ENCODE measurements around the gene MAN1A2. TPM values are rescaled to one million over a fixed set of nuclear protein-coding genes. Genes with fewer than 3 reads are reported as not detected.
"Not testable (repeated sequence)": the region's sequence is repeated elsewhere in the genome, so short reads cannot be mapped to it uniquely, and the experiment has no call there.

Gene MAN1A2
- polyA plus RNA-seq, 3 donors from 2014 or later: 21.9 to 29.2 (median 22.7) TPM

GRCh38 chr1:117546467-117546866, 179.2 kb downstream of the MAN1A2 start:
- H3K9me3 Mint-ChIP-seq: no peaks in the 10 kb centered on the region
- no peak overlapping the region for H3K27ac Mint-ChIP-seq
- no peaks in the 10 kb centered on the region for H3K36me3 Mint-ChIP-seq
- DNase-seq: no peak
- H3K27me3 Mint-ChIP-seq (ENCODE audit: low read depth in 3 of 3): peaks cover under 1 to 3% (median 1%) of the 10 kb centered on the region in 3 donors
- no peaks in the 10 kb centered on the region for H3K4me1 Mint-ChIP-seq
- H3K4me3 Mint-ChIP-seq: no peak overlapping the region

DNA sequence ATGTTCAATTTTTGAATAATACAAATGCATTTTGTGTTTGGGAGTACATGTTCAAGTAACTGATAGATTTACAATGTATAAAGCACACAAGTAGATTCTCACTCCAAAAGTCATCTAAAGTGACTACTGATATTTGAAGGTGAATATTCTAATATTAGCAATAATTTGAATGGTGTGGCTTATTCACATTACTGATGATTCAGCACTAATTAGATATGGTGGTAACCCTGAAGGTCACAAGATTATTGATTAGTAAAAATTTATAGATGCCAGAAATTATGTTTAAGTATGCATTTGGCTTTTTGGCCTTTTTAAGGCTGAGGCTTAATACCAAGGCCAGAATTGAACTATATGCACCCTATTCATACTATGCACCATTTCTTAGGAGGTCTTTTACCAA, 186.2 kb downstream of the MAN1A2 start:
- Mint-ChIP-seq H3K4me1 (peaks cover 7 to 10% of the 10 kb centered on the region in 2 donors), H3K27me3 (ENCODE audit: low read depth in 3 of 3) (peaks cover 0 to 3% (median 2%) of the 10 kb centered on the region in 3 donors), H3K27ac (no peak overlapping the region), H3K9me3 (no peaks in the 10 kb centered on the region), H3K4me3 (no peak overlapping the region), H3K36me3 (no peaks in the 10 kb centered on the region)
- DNase-seq: no peak

- peaks cover 16 to 21% of the 10 kb centered on the region in 2 donors for H3K4me1 Mint-ChIP-seq
- no peak overlapping the region for H3K4me3 Mint-ChIP-seq
- peaks cover 0 to 3% (median 2%) of the 10 kb centered on the region in 3 donors for H3K27me3 Mint-ChIP-seq (ENCODE audit: low read depth in 3 of 3)
- H3K36me3 Mint-ChIP-seq: no peaks in the 10 kb centered on the region
- DNase-seq: no peak
- peaks cover 0 to 2% (median 0%) of the 10 kb centered on the region in 6 donors for H3K9me3 Mint-ChIP-seq
- H3K27ac Mint-ChIP-seq: no peak overlapping the region
These were observed 188.6 kb downstream of the MAN1A2 start for GRCh38 chr1:117555806-117556205.

DNA sequence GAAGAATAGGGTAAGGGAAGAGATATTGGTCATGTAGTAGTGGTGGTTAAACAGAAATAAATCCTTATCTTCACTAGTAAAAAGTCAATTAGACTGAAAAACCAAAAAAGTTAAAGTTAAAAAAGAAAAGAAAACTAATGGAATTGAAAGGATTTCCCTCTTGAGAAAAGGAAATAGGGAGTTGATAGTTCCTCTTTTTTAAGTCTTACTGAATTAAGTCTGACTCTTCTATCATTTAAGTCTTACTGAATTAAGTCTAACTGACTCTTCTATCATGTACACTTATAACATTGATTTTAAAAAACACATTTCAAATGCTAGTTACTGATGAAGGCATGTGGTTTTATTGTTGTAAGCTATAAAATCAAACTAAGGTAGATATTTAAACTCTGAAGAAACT, 189.1 kb downstream of the MAN1A2 start:
- Mint-ChIP-seq H3K4me1 (peaks cover 16 to 21% of the 10 kb centered on the region in 2 donors), H3K9me3 (peaks cover 0 to 2% (median 0%) of the 10 kb centered on the region in 6 donors), H3K36me3 (no peaks in the 10 kb centered on the region), H3K4me3 (no peak overlapping the region), H3K27me3 (ENCODE audit: low read depth in 3 of 3) (peaks cover 0 to 3% (median 2%) of the 10 kb centered on the region in 3 donors), H3K27ac (no peak overlapping the region)
- no peak for DNase-seq

GRCh38 chr1:117556976-117557375, 189.7 kb downstream of the MAN1A2 start:
- peaks cover 16 to 21% of the 10 kb centered on the region in 2 donors for H3K4me1 Mint-ChIP-seq
- peak overlapping the region in 1 of 6 donors; percentile 85 for H3K27ac Mint-ChIP-seq
- H3K4me3 Mint-ChIP-seq: no peak overlapping the region
- peaks cover 0 to 2% (median 0%) of the 10 kb centered on the region in 6 donors for H3K9me3 Mint-ChIP-seq
- no peak for DNase-seq
- no peaks in the 10 kb centered on the region for H3K36me3 Mint-ChIP-seq
- H3K27me3 Mint-ChIP-seq (ENCODE audit: low read depth in 3 of 3): peaks cover 0 to 3% (median 2%) of the 10 kb centered on the region in 3 donors

DNA sequence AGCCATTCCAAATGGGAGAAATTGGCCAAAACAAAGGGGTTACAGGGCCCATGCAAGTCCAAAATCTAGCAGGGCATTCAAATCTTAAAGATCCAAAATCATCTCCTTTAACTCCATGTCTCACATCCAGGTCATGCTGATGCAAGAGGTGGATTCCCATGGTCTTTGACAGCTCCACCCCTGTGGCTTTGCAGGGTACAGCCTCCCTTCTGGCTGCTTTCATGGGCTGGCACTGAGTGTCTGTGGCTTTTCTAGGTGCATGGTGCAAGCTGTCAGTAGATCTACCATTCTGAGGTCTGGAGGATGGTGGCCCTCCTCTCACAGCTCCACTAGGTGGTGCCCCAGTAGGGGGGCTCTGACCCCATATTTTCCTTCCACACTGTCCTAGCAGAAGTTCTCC, 191.2 kb downstream of the MAN1A2 start:
- peak overlapping the region in 2 of 6 donors; percentile 29 to 63 for H3K27ac Mint-ChIP-seq
- H3K36me3 Mint-ChIP-seq; H3K4me3 Mint-ChIP-seq; H3K9me3 Mint-ChIP-seq; H3K27me3 Mint-ChIP-seq (ENCODE audit: low read depth in 3 of 3): not testable (repeated sequence)
- peak; percentile 48 to 58 (median 49) for DNase-seq
- H3K4me1 Mint-ChIP-seq: peaks cover 16 to 21% of the 10 kb centered on the region in 2 donors

- Mint-ChIP-seq H3K4me3 (no peak overlapping the region), H3K9me3 (peaks cover 0 to 2% (median 0%) of the 10 kb centered on the region in 6 donors), H3K36me3 (no peaks in the 10 kb centered on the region), H3K27me3 (ENCODE audit: low read depth in 3 of 3) (peaks cover 2 to 3% (median 2%) of the 10 kb centered on the region in 3 donors), H3K4me1 (peaks cover 16 to 21% of the 10 kb centered on the region in 2 donors), H3K27ac (peak overlapping the region in 2 of 6 donors; percentile 11 to 17)
- DNase-seq: no peak
These were observed 191.9 kb downstream of the MAN1A2 start for GRCh38 chr1:117559139-117559538.

- H3K27me3 Mint-ChIP-seq (ENCODE audit: low read depth in 3 of 3): peaks cover under 1 to 3% (median 1%) of the 10 kb centered on the region in 3 donors
- DNase-seq: no peak
- H3K4me1 Mint-ChIP-seq: peaks cover 16 to 21% of the 10 kb centered on the region in 2 donors
- H3K27ac Mint-ChIP-seq: no peak overlapping the region
- H3K36me3 Mint-ChIP-seq: no peaks in the 10 kb centered on the region
- no peak overlapping the region for H3K4me3 Mint-ChIP-seq
- H3K9me3 Mint-ChIP-seq: peaks cover 0 to 2% (median 0%) of the 10 kb centered on the region in 6 donors
These were observed 192.7 kb downstream of the MAN1A2 start for GRCh38 chr1:117559985-117560384.

DNA sequence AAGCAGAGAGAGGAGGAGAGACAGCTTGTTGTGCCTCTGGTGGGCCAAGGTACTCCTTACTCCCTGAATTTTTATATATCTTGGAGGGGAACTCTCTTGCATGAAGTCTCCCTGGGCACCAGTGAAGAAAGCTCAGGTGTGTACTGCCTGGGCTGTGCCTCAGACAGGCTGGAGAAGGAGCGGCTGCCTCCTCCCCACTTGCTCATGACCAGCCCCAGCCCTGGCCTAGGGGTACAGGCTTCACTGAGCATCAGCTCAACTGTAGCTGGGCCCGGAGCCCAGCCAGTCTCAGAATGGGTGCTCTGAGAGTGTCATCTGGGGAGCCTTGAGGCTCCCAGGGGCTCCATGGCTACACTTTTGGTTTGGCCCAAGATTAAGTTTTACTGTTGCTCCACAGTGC, 193.8 kb downstream of the MAN1A2 start:
- Mint-ChIP-seq H3K27me3 (ENCODE audit: low read depth in 3 of 3) (peaks cover 0 to 3% (median 1%) of the 10 kb centered on the region in 3 donors), H3K36me3 (no peaks in the 10 kb centered on the region), H3K27ac (peak overlapping the region in 1 of 6 donors; percentile 49), H3K9me3 (peaks cover 0 to 2% (median 0%) of the 10 kb centered on the region in 6 donors), H3K4me3 (no peak overlapping the region), H3K4me1 (peaks cover 16 to 21% of the 10 kb centered on the region in 2 donors)
- no peak for DNase-seq

DNA sequence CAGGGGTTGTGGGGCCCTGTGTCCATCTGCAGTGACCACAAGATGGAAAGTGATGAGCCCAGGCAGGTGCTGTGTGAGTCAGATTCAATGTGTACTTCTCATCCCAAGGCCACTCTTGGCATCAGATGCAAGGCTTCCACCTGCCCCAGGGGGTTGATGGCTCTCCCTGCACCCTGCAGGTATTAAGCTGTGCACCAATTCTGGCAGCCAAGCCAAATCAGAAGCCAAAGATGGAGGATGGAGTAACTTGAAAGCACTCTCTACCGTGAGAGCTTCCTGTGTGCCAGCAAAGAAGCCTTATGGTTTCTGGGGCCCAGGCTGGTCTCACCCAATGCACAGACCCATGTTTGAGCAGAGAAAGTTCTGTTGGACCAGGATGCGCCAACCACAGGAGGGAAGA, 194.3 kb downstream of the MAN1A2 start:
- DNase-seq: no peak
- peaks cover 16 to 21% of the 10 kb centered on the region in 2 donors for H3K4me1 Mint-ChIP-seq
- peaks cover 0 to 2% (median 0%) of the 10 kb centered on the region in 6 donors for H3K9me3 Mint-ChIP-seq
- no peaks in the 10 kb centered on the region for H3K36me3 Mint-ChIP-seq
- H3K27me3 Mint-ChIP-seq (ENCODE audit: low read depth in 3 of 3): peaks cover 0 to 3% (median 1%) of the 10 kb centered on the region in 3 donors
- no peak overlapping the region for H3K4me3 Mint-ChIP-seq
- H3K27ac Mint-ChIP-seq: peak overlapping the region in 1 of 6 donors; percentile 49

DNA sequence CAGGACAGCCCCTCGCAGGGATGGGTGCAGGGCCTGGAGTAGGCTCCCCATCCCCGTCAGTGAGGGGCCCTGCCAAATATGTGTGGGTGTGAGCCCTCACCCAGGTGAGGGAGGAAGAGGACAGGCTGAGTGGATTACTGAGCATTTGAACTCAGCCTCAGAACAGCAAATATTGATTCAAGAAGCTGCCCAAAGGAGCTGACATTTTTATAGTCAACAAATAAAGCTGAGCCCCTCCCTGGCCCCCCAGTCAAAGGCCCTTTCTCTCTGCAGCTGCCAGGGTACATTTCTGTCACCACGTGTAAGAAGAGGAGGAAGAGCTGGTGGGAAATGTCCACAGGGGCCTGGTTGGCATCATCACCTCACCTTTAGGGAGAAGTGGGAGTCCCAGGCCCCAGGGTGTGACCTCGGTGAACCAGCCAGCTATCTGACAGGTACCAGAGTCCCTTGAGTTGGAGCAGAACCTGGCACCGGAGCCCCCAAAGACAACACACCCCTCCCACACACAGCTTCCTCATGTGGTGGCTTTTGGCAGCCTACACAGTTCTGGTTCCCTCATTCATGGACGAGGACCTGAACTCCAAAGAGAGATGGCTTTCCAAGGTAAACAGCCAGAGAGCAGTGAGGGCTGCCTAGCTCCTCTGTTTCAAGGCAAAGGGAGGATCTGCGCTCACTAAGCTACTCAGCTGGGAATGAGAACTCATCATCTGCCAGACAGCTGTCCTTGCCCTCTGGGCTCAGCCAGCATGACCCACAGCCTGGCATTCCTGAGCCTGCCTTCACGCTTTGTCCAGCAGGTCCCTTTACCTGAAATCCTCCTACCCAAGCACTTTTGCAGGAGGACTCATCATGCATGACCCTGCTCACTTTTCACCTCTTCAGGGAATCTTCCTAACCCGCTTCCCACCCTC, 195.6 kb downstream of the MAN1A2 start:
- peaks cover 14 to 17% of the 10 kb centered on the region in 2 donors for H3K4me1 Mint-ChIP-seq
- H3K9me3 Mint-ChIP-seq: peaks cover 0 to 2% (median 0%) of the 10 kb centered on the region in 6 donors
- no peak overlapping the region for H3K4me3 Mint-ChIP-seq
- H3K27ac Mint-ChIP-seq: peak overlapping the region in 1 of 6 donors; percentile 8
- no peak for DNase-seq
- H3K27me3 Mint-ChIP-seq (ENCODE audit: low read depth in 3 of 3): peaks cover 2 to 3% (median 2%) of the 10 kb centered on the region in 3 donors
- no peaks in the 10 kb centered on the region for H3K36me3 Mint-ChIP-seq

DNA sequence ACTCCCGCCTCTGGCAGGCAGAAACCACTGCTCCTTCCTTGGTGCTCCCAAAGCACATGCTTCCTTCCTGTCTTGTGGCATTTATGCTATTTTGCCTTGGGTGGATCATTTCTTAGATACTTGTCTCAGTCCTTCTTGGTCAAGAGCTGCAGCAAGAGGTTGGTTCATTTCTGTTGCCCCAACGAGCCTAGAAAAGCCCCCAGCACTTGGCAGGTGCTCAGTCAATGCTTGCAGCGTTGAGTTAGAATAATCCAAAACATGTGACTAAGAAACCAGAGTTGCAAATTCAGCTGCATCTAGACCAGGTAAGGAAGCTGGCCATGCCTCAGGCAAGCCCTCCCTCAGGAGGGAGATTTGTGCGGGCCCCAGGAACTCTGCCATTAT, 196.2 kb downstream of the MAN1A2 start:
- peaks cover 9 to 11% of the 10 kb centered on the region in 2 donors for H3K4me1 Mint-ChIP-seq
- DNase-seq: no peak
- H3K36me3 Mint-ChIP-seq: no peaks in the 10 kb centered on the region

GRCh38 chr1:117564227-117565075, 197.2 kb downstream of the MAN1A2 start:
- H3K4me1 Mint-ChIP-seq: peaks cover under 1% of the 10 kb centered on the region in 2 donors
- H3K27me3 Mint-ChIP-seq (ENCODE audit: low read depth in 3 of 3): peaks cover 2 to 3% (median 3%) of the 10 kb centered on the region in 3 donors
- peaks cover 0 to 2% (median 0%) of the 10 kb centered on the region in 6 donors for H3K9me3 Mint-ChIP-seq
- no peak overlapping the region for H3K4me3 Mint-ChIP-seq
- H3K36me3 Mint-ChIP-seq: no peaks in the 10 kb centered on the region
- DNase-seq: no peak
- H3K27ac Mint-ChIP-seq: peak overlapping the region in 1 of 6 donors; percentile 53

More for the DNA sequence above, 196.2 kb downstream of the MAN1A2 start:
- no peak overlapping the region for H3K4me3 Mint-ChIP-seq
- peaks cover 2 to 3% (median 2%) of the 10 kb centered on the region in 3 donors for H3K27me3 Mint-ChIP-seq (ENCODE audit: low read depth in 3 of 3)
- H3K9me3 Mint-ChIP-seq: peaks cover 0 to 2% (median 0%) of the 10 kb centered on the region in 6 donors
- H3K27ac Mint-ChIP-seq: no peak overlapping the region

Data from immature natural killer cell (primary cell).